ENCODE measurements around the gene ZNF775. TPM values are rescaled to one million over a fixed set of nuclear protein-coding genes. Genes with fewer than 3 reads are reported as not detected.

The ZNF775 gene
- total RNA-seq, 4 donors from 2014 or later = 1.2 to 2.3 (median 1.8) TPM

GRCh38 chr7:150432915-150433892 lies 54.1 kb downstream of the ZNF775 start:
- TF ChIP-seq CTCF (IDR thresholded peaks at IDR 0.05) (no peak), POLR2A (IDR thresholded peaks at IDR 0.05) (no peak)
- intact Hi-C loops (cut with DNase I) = no loop called here
- H3K4me3 ChIP-seq = no peak overlapping the region
- H3K27ac ChIP-seq = no peak overlapping the region
- H3K4me1 ChIP-seq = peaks cover 9 to 11% (median 10%) of the 10 kb centered on the region in 3 donors
- no peak for DNase-seq
- H3K9me3 ChIP-seq = no peaks in the 10 kb centered on the region
- H3K36me3 ChIP-seq = no peaks in the 10 kb centered on the region
- peaks cover 0 to 7% (median 0%) of the 10 kb centered on the region in 4 donors for H3K27me3 ChIP-seq
- 70 to 73% methylated on average over 5 to 12 of the region's 14 CpGs for WGBS, 2 donors

- WGBS, 2 donors = 72 to 73% methylated on average over 8 of the region's 8 CpGs
- H3K36me3 ChIP-seq = no peaks in the 10 kb centered on the region
- no peak for DNase-seq
- no peak for TF ChIP-seq POLR2A (IDR thresholded peaks at IDR 0.05)
- TF ChIP-seq CTCF (IDR thresholded peaks at IDR 0.05) = no peak
- intact Hi-C loops (cut with DNase I) = no loop called here
- H3K4me3 ChIP-seq = no peak overlapping the region
- H3K27ac ChIP-seq = no peak overlapping the region
- H3K4me1 ChIP-seq = peaks cover under 1% of the 10 kb centered on the region in 3 donors
- H3K27me3 ChIP-seq = peaks cover 0 to 7% (median 0%) of the 10 kb centered on the region in 4 donors
- H3K9me3 ChIP-seq = no peaks in the 10 kb centered on the region
Measured at GRCh38 chr7:150434240-150434639, 55.1 kb downstream of the ZNF775 start.

GRCh38 chr7:150435047-150435389 lies 55.9 kb downstream of the ZNF775 start:
- Histone ChIP-seq H3K27me3 (peaks cover 0 to 7% (median 0%) of the 10 kb centered on the region in 4 donors), H3K4me3 (no peak overlapping the region), H3K9me3 (no peaks in the 10 kb centered on the region), H3K27ac (no peak overlapping the region), H3K36me3 (no peaks in the 10 kb centered on the region), H3K4me1 (no peaks in the 10 kb centered on the region)
- TF ChIP-seq CTCF (IDR thresholded peaks at IDR 0.05) (no peak), POLR2A (IDR thresholded peaks at IDR 0.05) (no peak)
- intact Hi-C loops (cut with DNase I) = no loop called here
- WGBS, 2 donors = 57 to 62% methylated on average over 4 of the region's 4 CpGs
- DNase-seq = no peak

GRCh38 chr7:150435390-150436073 lies 56.4 kb downstream of the ZNF775 start:
- intact Hi-C loops (cut with DNase I) = no loop called here
- 63 to 64% methylated on average over 7 to 8 of the region's 8 CpGs for WGBS, 2 donors

More at GRCh38 chr7:150435390-150436073, 56.4 kb downstream of the ZNF775 start:
- peaks cover 0 to 7% (median 0%) of the 10 kb centered on the region in 4 donors for H3K27me3 ChIP-seq
- H3K9me3 ChIP-seq = no peaks in the 10 kb centered on the region
- H3K4me1 ChIP-seq = no peaks in the 10 kb centered on the region
- peak overlapping the region in 1 of 4 donors; percentile 59 for H3K27ac ChIP-seq
- no peaks in the 10 kb centered on the region for H3K36me3 ChIP-seq
- H3K4me3 ChIP-seq = no peak overlapping the region
- TF ChIP-seq POLR2A (IDR thresholded peaks at IDR 0.05) (no peak), CTCF (IDR thresholded peaks at IDR 0.05) (no peak)
- no peak for DNase-seq

All from esophagus squamous epithelium (tissue), 5 donors.